Superior temporal gyrus (tissue), 1 donor: ENCODE results near the gene CDH23.

Experiments
- DNase-seq: peaks from one replicate; pipeline ENCODE4 v3.0.0-alpha.2; 2016; ENCODE audit errors: extremely low spot score

CDH23 gene

DNA sequence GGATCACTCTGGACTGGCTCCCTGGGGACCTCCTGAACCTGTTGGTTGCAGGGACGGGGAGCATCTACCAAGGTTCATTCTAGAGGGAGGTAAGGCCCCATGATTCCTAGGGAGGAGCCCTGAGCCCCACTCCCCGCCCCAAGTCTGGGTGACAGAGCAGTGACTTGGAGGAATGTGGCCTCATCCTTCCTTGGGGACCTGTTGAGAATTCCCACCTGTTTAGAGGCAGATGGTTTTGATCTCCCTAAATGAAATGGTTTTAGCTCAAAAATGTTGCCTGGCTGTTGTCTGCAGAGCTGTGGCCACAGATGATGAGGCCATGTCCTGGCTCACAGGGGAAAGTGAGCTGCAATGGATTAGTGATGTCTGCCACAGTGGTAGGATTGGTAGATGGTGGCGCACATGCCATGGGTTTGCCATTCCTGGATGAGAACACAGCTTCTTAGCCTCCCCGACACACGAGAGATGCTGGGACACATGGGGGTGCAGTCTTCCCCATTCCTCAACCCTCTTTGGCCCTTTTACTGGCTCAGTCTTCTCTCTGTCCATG lies 310.6 kb downstream of the CDH23 start:
- no peak for DNase-seq

GRCh38 chr10:71708301-71708703 lies 311.6 kb downstream of the CDH23 start:
- DNase-seq: peak; percentile 70

DNA sequence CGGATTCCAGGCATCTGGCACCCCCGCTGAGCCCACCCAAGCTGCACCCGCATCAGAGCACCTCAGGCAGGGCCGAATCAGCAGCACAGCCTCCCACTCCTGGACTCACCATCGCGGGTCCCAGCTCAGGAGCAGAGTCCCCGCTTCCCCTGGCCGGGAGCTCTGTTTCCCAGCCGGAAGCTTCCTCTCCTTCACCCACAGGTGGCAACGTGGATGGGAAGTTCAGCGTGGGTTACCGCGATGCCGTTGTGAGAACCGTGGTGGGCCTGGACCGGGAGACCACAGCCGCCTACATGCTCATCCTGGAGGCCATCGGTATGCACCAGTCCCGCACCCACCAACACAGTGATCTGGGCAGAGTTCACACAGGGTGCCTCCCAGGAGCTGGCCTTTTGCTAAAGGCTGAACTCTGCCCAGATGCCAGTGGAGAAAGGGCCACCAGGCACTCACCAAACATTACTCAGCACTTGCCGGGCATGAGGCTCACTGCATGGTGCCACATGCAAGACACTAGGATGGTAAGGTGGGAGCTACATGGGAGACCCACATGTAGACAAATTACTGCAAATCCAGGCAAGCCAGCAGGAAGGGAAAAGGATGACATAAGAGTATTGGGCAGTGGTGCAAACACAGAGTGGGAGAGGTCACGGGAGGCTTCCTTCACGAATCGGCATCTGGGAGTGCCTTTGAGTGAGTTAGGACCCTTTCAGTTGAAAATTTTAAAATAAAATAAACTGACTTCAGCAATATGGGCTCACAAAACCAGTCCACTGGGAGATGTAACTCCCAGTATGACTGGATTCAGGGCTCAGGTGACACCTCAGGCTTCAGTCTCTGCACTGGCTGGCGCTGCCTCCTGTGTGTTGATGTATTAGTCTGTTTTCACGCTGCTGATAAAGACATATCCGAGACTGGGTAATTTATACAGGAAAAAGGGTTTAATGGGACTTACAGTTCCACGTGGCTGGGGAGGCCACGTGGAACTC lies 312.5 kb downstream of the CDH23 start:
- no peak for DNase-seq

- DNase-seq: no peak
These were observed 313.8 kb downstream of the CDH23 start for GRCh38 chr10:71710519-71710918.

DNA sequence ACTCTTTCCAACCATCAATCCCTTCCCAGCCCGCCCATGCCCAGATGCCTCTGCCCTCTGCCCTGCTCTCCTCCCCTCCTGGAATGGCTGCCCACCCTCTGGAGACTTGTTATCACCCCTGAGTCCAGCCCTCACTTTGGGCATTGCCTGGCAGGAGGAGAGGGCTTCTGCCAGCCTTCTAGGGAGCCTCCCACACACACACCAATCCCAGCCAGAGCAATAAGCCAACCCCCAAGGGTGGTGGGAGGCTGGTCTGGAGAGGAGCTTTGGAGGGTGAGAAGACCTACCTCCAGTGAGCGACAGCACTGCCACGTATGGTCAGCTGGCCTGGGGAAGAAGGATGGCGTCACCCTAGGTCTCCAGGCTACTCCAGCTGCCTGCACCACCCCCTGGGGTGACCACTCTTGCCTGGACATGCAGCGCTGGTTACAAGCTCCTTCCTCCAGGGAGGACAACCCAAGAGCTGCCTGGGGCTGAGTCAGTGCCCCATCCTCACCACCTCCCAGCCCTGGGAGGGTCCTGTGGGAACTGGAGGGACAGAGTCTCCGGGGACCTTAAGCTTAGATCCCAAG lies 314.4 kb downstream of the CDH23 start:
- no peak for DNase-seq

DNA sequence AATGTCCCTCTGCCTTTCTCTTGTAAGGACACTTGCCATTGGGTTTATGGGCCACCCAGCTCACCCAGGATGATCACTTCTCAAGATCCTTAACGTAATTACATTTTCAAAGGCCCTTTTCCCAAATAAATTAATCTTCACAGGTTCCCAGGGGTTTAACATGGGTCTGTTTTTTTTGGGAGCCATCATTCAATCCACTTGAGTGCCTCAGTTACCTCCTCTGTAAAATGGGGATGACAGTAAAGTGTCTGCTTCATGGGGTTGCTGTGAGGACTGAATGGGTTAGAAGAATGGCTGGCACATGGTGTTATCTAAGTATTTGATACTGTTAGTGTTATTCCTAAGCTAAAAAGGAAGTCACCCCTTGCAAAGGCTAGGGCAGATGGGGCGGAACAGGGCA lies 315.4 kb downstream of the CDH23 start:
- no peak for DNase-seq

DNA sequence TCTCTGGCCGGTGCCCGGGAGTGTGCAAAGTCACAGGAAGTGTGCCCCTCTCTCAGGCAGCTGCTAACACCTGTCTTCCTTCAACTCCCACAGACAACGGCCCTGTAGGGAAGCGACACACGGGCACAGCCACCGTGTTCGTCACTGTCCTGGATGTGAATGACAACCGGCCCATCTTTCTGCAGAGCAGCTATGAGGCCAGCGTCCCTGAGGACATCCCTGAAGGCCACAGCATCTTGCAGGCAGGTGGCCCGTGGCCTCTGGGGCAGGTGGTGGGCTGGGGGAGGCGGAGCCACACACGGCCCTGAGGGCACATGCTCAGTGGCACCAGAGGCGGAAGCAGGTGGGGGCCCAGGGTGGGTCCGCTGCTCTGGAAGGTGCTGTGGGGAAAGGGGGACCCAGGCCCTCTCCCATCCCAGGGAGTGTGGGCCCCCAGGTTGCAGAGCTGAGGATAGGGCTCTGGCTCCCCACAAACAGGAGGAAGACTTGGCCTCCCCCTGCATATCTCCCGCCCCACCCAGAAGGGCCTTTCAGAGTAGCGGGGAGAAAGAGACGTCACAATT lies 315.9 kb downstream of the CDH23 start:
- no peak for DNase-seq

GRCh38 chr10:71713135-71714030 lies 316.7 kb downstream of the CDH23 start:
- peak; percentile 86 for DNase-seq

GRCh38 chr10:71714031-71714410 lies 317.3 kb downstream of the CDH23 start:
- peak; percentile 39 for DNase-seq

DNA sequence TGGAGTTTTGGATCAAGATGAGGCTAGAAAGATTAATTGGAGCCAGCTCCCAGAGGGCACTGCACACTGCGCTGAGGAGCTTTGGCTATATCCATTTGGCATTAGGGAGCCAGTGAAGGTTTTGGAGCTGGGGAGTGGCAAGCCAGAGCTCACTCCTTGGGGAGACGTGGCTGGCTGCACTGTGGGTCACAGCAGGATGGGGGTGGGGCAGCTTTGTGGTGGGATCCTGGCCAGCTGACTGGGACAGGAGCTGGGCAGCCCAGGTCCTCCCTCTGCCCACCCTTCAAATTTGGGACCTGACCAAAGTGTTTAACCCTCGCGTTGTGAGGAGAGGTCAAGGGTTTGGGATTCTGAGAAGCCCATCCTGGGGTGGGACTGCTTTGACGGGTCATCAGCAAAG lies 317.9 kb downstream of the CDH23 start:
- DNase-seq: no peak

GRCh38 chr10:71715026-71715425 lies 318.3 kb downstream of the CDH23 start:
- DNase-seq: no peak

- DNase-seq: no peak
These were observed 319.1 kb downstream of the CDH23 start for GRCh38 chr10:71715860-71716259.

DNA sequence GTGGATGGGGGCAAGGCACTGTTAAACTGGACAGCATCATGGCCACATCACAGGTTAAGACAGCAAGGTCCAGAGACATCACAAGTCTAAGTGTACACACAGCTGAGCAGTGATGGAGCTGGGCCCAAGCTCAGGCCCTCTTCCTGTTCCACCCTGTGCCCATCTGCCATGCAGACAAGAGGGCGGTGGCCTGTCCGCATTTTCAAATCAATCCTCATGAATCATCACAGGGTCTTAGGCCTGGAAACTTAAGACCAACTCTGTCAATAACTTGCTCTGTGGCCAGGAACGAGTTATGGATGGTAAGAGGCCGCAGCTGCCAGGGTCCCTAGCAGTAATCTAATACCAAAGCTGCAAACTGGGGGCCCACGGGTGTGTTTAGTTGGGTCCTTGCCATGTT lies 319.7 kb downstream of the CDH23 start:
- no peak for DNase-seq

GRCh38 chr10:71717056-71717455 lies 320.3 kb downstream of the CDH23 start:
- no peak for DNase-seq

GRCh38 chr10:71717551-71717951 lies 320.8 kb downstream of the CDH23 start:
- no peak for DNase-seq

- DNase-seq: no peak
These were observed 321.5 kb downstream of the CDH23 start for GRCh38 chr10:71718165-71718698.

DNA sequence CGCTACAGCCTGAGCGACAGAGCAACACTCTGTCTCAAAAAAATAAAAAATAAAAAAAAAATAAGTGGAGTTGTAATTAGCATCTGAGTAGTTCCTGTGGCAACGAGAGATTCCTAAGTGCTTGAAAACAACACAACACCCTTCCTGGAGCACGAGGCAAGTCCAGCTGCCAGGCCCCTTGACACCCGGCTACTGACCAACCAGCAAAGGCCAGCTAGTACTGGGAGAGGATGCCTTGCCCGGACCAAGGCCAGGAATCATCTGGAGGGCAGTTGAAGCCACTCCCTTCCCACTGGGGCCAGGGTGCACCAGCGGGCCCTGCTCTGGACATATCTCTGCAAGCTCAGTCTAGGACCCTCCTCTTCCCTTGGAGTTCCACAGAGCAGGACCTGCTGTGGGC lies 322.3 kb downstream of the CDH23 start:
- DNase-seq: no peak

DNA sequence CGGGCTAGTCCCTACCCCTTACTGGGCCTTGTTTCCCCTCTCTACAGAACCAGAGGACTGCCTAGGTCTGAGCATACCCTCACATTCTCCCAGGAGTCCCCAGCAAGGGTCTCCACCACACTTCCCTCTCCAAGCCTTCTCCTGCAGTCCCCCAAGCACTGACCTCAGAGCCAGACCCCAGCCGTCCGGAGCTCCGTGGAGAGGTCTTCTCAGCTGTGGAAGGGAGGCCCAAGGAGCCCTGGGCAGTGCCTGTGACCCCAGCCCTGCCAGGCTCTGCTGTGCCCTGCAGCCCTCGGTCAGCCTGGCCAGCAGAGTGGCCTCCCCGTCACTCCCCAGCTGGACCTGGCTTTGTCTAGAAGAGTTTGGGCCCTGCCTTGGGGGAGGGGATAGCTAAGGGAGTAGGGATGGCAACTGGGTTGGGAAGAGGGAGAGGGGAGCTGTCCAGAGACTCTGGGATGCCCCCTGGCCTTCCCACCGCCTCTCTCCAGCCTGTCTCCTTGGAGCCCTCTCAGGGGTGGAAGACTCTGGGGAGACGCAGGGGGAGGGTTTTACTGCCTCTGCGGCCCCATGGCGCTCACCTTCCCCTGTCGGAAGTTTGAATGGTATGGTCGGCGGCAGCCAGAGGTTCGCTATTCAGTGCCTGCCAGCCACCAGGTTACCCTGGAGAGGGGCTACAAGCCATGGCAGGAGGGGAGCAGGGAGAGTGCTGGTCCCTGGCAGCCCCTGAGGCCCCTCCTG lies 322.9 kb downstream of the CDH23 start, which contains the start of gene C10orf105:
Gene C10orf105, minus strand, starts transcription at position 315 of the 738 bp plus-strand sequence. CDS start 3,441 bp downstream, outside the sequence.
- no peak for DNase-seq

GRCh38 chr10:71720288-71720687 lies 323.6 kb downstream of the CDH23 start:
- DNase-seq: no peak

DNA sequence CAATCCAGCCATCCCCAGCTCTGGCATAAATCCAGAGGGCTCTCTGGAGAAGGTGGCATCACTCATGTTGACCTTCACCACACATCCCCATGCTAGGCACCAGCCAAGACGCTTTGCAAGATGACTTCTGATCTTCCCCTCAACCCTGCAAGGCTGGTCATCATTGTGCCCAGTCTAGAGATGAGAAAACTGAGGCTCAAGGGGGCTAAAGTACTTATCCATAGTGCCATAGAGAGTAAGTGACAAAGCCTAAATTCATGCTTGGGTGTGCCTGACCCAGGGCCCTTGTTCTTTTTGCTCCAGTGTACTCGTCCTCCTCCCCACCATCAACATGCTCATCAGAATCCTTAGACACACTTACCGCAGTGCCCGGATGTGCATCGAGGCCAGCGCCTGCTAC lies 324.6 kb downstream of the CDH23 start:
- no peak for DNase-seq
